Measurements from ENCODE around the gene APOE. TPM values are rescaled to one million over a fixed set of nuclear protein-coding genes. Genes with fewer than 3 reads are reported as not detected.

APOE gene
- total and polyA plus RNA-seq, 2 donors (not counting 3 experiments of a cell fraction or from before 2014, with no cell fraction given): 3.3 to 6.2 TPM

DNA sequence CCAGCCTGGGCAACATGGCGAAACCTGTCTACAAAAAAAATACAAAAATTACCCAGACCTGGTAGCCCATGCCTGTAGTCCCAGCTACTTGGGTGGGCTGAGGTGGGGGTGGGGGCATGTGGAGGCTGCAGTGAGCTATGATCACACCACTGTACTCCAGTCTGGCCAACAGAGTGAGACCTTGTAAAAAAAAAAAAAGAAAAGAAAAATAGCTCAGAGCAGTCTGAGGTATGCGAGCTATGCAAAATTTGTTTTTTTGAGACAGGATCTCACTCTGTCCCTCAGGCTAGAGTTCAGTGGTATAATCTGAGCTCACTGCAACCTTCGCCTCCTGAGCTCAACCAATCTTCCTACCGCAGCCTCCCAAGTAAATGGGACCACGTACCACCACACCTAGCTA lies 21.7 kb upstream of the APOE start:
- BruUV-seq (replicated peaks): no TSS peak
- Histone ChIP-seq H3K4me1 (ENCODE audit: control insufficient read depth, extremely low read depth, insufficient read depth, low read length) (peaks cover 9% of the 10 kb centered on the region), H3K79me2 (ENCODE audit: control insufficient read depth, insufficient read depth, low read length) (no peaks in the 10 kb centered on the region), H2AFZ (ENCODE audit: low read depth, low read length) (no peak overlapping the region), H3K9me1 (replicated peaks; ENCODE audit: control insufficient read depth, extremely low read depth, insufficient read depth, low read length) (no peaks in the 10 kb centered on the region), H3K9me3 (replicated peaks; ENCODE audit: control insufficient read depth, insufficient read depth, low read length) (no peaks in the 10 kb centered on the region), H4K20me1 (replicated peaks; ENCODE audit: control insufficient read depth, extremely low read depth, insufficient read depth, low read length) (no peaks in the 10 kb centered on the region), H3K4me2 (ENCODE audit: insufficient read depth, low read length) (no peak overlapping the region), H3K9ac (replicated peaks; ENCODE audit: extremely low read depth, insufficient read depth, low read length) (no peak overlapping the region), H3K36me3 (ENCODE audit: control insufficient read depth in 2 of 2, extremely low read depth in 1 of 2, insufficient read depth in 2 of 2, low read length in 2 of 2) (peaks cover 2 to 30% of the 10 kb centered on the region in 2 experiments), H3K27ac (ENCODE audit: insufficient read depth, low read depth, low read length) (no peak overlapping the region), H3K27me3 (ENCODE audit: control insufficient read depth in 2 of 2, insufficient read depth in 2 of 2, low read length in 2 of 2) (no peaks in the 10 kb centered on the region), H3K4me3 (replicated peaks in 1 of 3; ENCODE audit: insufficient read depth in 1 of 3, low read depth in 1 of 3, low read length in 3 of 3) (no peak overlapping the region)
- dilution Hi-C loops (cut with MboI; ENCODE audit: extremely low pct_ligation_motif_present, low sequenced_read_pairs) (no loop called here), intact Hi-C loops (cut with micrococcal nuclease) (no loop called here)
- DNase-seq (ENCODE audit: low read depth, low spot score) (no peak), FAIRE-seq (no peak)
- ChIA-PET CTCF (interaction anchor here (1.0 to 1.9 kb wide), 4 partner anchors 13 to 313 kb away, joined by 3 to 5 read pairs (median 4); no protein-coding TSS in a partner anchor), POLR2A (no interaction called here)
- TF ChIP-seq POLR2A (IDR thresholded peaks at IDR 0.05; ENCODE audit: low read depth, low read length): no peak
- TF ChIP-seq, protein P1, sequence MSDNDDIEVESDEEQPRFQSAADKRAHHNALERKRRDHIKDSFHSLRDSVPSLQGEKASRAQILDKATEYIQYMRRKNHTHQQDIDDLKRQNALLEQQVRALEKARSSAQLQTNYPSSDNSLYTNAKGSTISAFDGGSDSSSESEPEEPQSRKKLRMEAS (IDR thresholded peaks at IDR 0.05; ENCODE audit: insufficient read depth, insufficient read length): no peak
- TF ChIP-seq, protein P2, sequence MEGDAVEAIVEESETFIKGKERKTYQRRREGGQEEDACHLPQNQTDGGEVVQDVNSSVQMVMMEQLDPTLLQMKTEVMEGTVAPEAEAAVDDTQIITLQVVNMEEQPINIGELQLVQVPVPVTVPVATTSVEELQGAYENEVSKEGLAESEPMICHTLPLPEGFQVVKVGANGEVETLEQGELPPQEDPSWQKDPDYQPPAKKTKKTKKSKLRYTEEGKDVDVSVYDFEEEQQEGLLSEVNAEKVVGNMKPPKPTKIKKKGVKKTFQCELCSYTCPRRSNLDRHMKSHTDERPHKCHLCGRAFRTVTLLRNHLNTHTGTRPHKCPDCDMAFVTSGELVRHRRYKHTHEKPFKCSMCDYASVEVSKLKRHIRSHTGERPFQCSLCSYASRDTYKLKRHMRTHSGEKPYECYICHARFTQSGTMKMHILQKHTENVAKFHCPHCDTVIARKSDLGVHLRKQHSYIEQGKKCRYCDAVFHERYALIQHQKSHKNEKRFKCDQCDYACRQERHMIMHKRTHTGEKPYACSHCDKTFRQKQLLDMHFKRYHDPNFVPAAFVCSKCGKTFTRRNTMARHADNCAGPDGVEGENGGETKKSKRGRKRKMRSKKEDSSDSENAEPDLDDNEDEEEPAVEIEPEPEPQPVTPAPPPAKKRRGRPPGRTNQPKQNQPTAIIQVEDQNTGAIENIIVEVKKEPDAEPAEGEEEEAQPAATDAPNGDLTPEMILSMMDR (IDR thresholded peaks at IDR 0.05; ENCODE audit: extremely low read depth in 1 of 2, insufficient read depth in 1 of 2, low read depth in 1 of 2, low read length in 2 of 2): no peak
- TF ChIP-seq FOS (IDR thresholded peaks at IDR 0.05; ENCODE audit: borderline replicate concordance, insufficient read depth, low read length): no peak

DNA sequence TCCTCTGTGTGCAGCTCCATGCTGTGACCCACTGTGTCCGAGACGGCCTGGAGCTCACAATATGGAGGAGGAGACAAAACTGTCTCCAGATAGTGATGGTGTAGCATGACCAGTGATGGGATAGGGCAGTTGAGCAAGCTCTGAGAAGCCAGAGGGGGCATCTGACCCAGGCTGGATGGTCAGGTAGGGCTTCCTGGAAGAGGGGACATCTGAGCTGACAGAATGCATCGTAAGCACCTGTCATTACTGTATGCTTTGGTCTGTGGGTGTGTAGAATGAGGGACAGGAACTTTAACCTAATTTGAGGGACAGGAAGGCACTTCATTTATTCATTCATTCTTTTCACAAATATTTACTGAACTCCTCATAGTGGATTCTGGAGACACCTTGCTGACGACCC lies 21.0 kb upstream of the APOE start:
- Histone ChIP-seq H3K4me3 (replicated peaks in 1 of 3; ENCODE audit: insufficient read depth in 1 of 3, low read depth in 1 of 3, low read length in 3 of 3) (no peak overlapping the region), H3K9me3 (replicated peaks; ENCODE audit: control insufficient read depth, insufficient read depth, low read length) (no peaks in the 10 kb centered on the region), H4K20me1 (replicated peaks; ENCODE audit: control insufficient read depth, extremely low read depth, insufficient read depth, low read length) (no peaks in the 10 kb centered on the region), H3K9ac (replicated peaks; ENCODE audit: extremely low read depth, insufficient read depth, low read length) (no peak overlapping the region), H3K4me1 (ENCODE audit: control insufficient read depth, extremely low read depth, insufficient read depth, low read length) (peaks cover 7% of the 10 kb centered on the region), H3K36me3 (ENCODE audit: control insufficient read depth in 2 of 2, extremely low read depth in 1 of 2, insufficient read depth in 2 of 2, low read length in 2 of 2) (peaks cover 2 to 28% of the 10 kb centered on the region in 2 experiments), H3K27me3 (ENCODE audit: control insufficient read depth in 2 of 2, insufficient read depth in 2 of 2, low read length in 2 of 2) (no peaks in the 10 kb centered on the region), H3K4me2 (ENCODE audit: insufficient read depth, low read length) (no peak overlapping the region), H3K79me2 (ENCODE audit: control insufficient read depth, insufficient read depth, low read length) (no peaks in the 10 kb centered on the region), H3K9me1 (replicated peaks; ENCODE audit: control insufficient read depth, extremely low read depth, insufficient read depth, low read length) (no peaks in the 10 kb centered on the region), H3K27ac (ENCODE audit: insufficient read depth, low read depth, low read length) (no peak overlapping the region), H2AFZ (ENCODE audit: low read depth, low read length) (no peak overlapping the region)
- dilution Hi-C loops (cut with MboI; ENCODE audit: extremely low pct_ligation_motif_present, low sequenced_read_pairs) (no loop called here), intact Hi-C loops (cut with micrococcal nuclease) (no loop called here)
- TF ChIP-seq FOS (IDR thresholded peaks at IDR 0.05; ENCODE audit: borderline replicate concordance, insufficient read depth, low read length) (no peak), JUN (IDR thresholded peaks at IDR 0.05; ENCODE audit: borderline replicate concordance, insufficient read depth, insufficient read length, low read depth) (no peak), POLR2AphosphoS5 (IDR thresholded peaks at IDR 0.05; ENCODE audit: insufficient read depth, low read depth, low read length) (no peak)
- TF ChIP-seq, protein P2 (IDR thresholded peaks at IDR 0.05; ENCODE audit: extremely low read depth in 1 of 2, insufficient read depth in 1 of 2, low read depth in 1 of 2, low read length in 2 of 2): no peak
- ChIA-PET POLR2A (no interaction called here), CTCF (interaction anchor here (1.0 to 1.1 kb wide), 3 partner anchors 13 to 314 kb away, joined by 3 to 4 read pairs (median 3); no protein-coding TSS in a partner anchor)
- DNase-seq (ENCODE audit: low read depth, low spot score) (no peak), FAIRE-seq (no peak)
- no TSS peak for BruUV-seq (replicated peaks)

All from endothelial cell of umbilical vein (primary cell).